Measurements from ENCODE around the gene DRD1.

- TF ChIP-seq POLR2A (IDR thresholded peaks at IDR 0.05) (no peak), CTCF (IDR thresholded peaks at IDR 0.05) (no peak)
These were observed 28.4 kb upstream of the DRD1 start for GRCh38 chr5:175472378-175472777.
